Stimulated activated CD8-positive, alpha-beta memory T cell treated with anti-CD3 and anti-CD28 coated beads, Interleukin-15, amount 100 ng/mL, for 1 hour (primary cell): ENCODE results near the gene KCNE2.

Experiments used
- DNase-seq: peaks from one replicate; pipeline ENCODE4 v3.0.0-alpha.2; 2020; ENCODE audit warnings: low read depth

KCNE2 gene, protein sequence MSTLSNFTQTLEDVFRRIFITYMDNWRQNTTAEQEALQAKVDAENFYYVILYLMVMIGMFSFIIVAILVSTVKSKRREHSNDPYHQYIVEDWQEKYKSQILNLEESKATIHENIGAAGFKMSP

DNA sequence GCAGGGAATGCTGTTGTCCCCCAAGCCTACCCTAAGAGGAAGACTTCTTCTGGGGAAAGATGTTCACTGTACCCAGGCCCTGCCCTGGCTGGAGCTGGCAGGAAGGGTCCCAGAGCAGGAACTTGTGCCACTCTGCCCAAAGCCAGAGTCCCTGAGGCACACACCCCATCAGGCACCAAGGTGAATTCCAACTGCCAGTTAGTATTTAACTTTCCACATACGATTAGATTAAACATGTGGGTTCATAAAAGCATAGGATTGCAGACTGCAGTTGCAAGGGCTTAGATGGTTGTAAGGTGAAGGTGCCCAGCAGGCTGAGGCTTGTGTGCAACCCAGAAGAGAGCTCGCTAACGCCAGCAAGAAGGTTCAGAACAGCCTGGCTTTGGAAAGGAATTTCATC lies at the start of gene KCNE2:
TSS of gene KCNE2 (plus strand) at position 274 of the 400 bp plus-strand sequence. CDS start 6,473 bp downstream, outside the sequence.
- no peak for DNase-seq

DNA sequence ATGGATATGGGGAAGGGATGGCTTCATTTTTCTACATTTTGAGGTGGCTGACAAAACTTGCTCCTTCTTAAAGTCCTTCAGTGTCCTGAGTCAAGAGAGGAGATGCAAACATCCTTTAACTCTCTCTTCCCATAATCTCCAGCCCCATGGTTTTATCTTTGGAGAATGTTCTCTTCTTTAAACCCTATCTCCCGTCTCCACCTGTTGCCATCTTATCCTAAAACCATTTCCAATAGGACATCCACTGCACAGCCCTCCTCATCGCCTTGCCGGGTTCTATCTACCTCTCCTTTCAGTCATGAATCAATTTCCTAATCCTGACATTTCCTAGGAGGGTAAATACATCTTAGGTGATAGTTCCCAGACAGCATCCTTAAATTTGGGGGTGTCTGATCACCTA lies 44.2 kb upstream of the KCNE2 start:
- DNase-seq: no peak

DNA sequence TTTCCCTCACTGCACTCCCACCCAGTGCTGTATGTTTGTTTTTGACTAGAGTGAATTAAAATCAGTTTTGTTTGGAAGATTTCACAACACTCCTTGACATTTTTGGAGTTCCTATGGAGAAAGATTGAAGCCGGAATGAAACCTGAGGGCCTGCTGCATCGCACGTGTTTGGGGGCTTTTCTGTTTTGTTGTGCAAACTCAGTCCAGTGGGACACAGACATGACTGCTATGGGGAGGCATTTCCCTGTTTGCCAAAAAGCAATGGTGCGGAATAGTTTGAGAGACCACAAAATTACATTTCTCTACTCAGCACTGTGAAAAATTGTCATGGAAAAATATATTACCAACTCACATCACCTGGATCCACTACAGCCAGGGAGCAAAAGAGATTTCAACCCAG lies 43.8 kb upstream of the KCNE2 start:
- no peak for DNase-seq

DNA sequence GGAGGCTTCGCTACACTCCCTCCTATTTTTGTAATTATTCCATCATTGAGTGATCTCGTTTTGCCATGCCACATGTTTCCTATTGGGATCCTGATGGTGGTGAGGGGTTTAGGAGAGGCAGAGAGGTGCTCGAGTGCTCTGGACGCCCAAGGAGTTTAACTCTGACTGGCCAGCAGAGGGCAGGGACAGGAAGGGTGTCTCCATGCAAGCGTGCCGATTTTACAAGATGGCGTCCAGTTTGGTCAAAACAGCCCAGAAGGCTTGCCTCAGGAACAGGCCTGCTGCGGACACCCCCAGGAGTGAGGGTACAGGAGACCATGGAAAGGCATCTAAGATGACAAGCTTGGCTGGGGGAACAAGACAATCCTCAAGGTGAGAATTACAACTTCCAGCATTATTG lies 33.8 kb upstream of the KCNE2 start:
- DNase-seq: no peak

DNA sequence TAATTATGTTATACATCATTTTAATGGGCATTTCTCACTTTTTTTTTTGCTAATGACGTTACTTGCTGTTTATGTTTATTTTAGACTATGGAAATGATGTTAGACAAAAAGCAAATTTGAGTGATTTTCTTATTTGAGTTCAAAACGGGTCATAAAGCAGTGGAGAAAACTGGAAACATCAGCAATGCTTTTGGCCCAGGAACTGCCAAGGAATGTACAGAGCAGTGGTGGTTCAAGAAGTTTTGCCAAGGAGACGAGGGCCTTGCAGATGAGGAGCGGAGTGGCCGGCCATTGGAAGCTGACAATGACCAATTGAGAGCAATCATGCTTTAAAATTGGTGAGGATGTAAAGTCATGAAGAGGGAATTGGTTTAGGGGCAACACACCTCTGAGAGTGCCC lies 32.1 kb upstream of the KCNE2 start:
- no peak for DNase-seq

DNA sequence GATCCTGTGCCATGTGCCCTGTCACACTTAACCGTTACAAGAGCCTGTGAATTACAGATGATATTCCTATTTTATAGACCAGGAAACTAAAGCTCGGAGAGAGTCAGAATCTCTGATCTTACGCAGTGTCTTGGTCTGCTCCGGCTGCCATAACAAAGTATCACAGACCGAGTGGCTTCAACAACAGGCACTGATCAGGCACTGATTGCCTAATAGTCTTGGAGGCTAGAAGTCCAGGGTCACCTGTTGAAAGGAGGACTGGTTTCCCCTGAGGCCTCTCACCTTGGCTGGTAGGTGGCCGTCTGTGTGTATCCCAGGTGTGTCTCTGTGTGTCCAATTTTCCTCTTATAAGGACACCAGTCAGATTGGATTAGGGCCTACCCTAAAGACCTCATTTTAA lies 31.5 kb upstream of the KCNE2 start:
- no peak for DNase-seq

DNA sequence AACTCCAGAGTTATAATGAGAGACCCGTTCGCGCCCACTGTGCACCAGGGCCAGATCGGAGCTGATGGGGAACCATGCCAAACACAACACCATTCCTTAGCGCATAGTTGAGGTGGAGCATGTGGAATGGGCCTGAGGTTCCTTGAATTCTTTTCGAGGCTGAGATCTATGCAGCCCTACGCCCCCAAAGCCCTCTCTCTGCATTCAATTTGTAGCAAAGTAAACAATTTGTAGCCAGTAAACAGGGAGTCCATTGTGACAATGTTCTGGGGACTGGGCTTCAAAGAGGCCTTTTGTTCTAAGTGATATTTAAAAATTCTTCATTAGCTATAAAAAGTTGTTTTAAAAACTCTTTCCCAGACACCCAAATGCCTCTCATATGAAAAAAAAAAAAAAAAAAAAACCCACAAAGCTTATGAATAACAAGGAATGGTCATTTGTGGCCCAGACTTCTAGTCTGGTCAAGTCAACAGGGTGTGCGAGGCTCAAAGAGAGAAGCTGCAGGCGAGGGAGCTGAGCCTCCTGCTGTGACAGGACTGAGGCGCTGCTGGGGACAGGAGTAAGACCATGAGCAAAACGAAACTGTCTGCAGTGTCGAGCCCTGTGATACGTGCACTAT lies 30.6 kb upstream of the KCNE2 start:
- DNase-seq: no peak

DNA sequence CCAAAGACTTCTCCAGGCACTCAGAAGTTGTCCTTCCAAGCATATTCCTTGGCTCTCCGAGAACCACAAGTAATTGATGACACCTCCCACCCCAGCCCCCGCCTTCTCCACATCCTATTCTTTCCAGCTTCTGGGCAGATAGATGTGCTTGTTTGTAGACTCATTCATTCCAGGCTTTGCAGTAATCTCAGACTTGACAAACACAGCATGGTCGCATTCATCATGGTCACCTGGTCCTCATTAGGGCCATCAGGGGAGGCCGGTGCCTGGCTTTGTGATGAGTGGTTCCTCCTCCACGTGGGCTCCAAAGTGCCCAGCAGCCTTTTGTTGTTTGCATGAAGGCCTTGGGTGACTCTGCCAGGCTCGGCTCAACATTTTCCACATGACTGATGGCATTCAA lies 28.5 kb upstream of the KCNE2 start:
- no peak for DNase-seq

DNA sequence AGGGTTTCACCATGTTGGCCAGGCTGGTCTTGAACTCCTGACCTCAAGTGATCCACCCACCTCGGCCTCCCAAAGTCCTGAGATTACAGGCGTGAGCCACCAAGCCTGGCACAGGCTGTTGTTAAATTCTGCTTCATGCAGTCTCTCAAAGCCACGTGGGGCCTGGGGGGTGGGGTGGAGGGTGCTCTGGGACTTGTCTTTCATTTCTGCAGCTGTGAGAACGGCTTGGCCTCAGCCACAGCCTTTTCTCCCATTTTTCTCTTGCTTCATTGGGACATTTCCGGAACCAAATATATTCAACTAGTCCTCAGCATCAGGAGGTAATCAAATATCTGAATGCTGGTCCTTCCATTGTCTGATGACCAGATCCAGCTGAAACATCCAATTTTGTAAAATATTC lies 27.6 kb upstream of the KCNE2 start:
- DNase-seq: no peak

DNA sequence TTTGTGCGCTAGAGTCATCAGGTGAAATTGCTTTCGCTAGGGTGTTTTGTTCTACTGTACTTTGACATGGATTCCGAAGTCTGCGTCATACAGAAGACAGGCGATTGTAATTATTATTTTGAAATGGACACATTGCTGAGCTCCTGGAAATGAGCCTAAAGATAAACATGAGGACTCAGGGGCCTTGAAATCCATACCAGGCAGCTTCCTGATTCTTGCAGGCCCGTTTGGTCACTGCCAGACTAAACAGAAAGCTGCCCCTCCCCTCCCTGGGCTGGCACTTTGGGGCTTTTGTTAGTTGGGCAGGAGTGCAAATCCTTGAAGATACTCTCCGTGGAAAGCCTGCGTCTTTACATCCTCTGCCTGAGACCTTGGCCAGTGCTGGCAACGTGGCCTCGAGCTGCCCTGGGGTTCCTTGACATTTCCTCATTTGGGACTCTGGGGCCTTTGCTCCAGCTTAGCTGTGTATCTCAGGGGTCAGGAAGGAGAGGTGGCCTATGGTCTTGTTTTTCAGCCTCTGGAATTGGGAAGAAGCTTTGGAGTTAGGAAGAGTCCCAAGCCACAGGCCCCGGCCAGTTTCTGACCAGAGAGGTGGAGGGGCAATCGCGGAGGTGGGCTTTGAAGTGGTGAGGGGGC lies 26.9 kb upstream of the KCNE2 start:
- no peak for DNase-seq

DNA sequence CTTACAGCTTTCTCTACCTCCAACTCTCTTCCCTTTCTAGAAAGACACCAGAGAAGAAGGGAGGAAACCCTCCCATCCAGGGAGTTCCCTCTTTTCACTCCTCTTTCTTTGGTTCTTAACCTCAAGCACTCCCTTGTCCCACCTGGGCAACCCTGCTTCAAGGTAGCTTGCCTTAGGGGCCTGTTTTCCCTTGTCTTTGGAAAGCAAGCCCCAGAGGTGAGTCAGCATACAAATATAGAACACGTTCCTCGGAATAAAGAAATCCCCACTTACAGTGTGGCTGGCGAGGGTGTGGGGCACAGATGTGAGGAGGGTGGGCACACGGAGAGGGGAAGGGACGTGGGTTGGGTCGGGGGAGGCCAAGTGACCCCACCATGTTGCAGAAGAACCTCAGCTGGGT lies 26.1 kb upstream of the KCNE2 start:
- DNase-seq: no peak

DNA sequence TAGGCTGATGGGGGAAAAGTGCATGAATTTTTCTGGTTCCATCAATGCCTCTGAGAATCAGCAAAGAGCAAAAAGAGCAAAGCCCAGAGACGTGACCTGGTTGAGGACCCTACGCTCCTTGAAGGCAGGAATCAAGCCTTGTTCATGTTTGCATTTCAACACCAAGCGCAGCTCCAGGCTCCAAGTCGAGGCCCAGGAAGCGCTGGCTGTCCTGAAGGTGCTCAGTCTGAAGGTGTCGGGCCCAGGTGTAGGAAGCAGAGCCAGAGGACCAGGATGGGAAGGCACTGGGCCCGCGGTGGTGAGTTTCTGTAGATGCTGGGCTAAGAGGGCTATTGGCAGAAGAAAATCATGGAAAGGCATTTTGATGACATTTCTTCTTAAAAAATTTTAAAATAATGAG lies 25.6 kb upstream of the KCNE2 start:
- no peak for DNase-seq

DNA sequence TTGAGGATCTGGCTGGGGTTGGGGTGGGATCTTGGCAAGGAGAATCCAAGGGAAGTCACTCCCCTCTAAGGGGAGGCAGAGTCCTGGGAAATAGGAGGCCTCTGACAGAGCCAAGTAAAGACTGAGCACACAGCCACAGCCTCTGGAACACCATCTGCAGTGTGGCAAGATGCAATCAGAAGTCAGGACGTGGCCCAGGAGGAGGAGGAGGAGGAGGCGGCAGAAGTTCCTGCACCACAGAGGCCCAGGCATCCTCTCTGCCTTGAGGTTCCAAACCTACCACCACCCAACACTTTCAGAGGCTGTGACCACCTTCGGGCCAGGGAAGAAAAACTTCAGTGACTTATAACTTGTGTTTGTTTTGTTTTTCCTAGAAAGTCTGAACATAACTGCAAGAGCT lies 23.7 kb upstream of the KCNE2 start:
- DNase-seq: no peak

DNA sequence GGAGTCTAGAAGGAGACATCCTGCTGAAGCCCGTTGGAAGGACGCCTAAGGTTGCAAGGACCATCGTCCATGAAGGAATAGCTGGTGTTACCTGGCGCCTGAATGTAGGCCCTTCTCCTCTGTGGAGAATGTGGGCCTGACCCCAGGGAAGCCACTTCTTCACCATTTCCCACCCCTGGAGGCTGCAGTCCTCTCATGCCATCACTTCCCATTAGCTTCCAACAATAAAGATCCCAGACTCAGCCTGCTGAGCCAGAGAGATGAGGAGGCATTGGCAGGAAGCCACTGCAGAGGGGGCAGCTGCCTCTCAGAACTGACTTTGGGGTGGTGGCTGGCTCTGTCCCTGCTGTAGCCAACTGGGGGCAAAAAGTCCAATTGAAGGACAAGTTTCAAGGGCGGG lies 21.3 kb upstream of the KCNE2 start:
- no peak for DNase-seq

DNA sequence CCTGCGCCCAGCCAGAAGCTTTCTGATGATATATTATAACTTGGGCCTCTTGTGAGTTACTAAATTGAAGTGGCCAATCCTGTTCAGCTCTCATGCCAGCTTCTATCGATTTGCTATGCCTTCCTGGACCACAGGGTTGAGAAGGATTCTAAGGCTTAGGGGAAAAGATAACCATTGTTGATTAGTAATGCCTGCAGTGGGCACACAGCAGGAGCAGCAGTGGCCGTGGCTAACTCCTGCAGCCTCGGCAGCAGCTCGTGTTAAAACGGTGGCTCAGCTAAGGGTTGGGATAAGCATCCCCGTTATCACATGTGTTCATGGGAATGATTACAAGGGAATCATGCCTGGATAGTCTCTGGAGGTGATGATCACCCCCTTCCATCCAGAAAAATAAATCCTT lies 20.5 kb upstream of the KCNE2 start:
- DNase-seq: no peak

DNA sequence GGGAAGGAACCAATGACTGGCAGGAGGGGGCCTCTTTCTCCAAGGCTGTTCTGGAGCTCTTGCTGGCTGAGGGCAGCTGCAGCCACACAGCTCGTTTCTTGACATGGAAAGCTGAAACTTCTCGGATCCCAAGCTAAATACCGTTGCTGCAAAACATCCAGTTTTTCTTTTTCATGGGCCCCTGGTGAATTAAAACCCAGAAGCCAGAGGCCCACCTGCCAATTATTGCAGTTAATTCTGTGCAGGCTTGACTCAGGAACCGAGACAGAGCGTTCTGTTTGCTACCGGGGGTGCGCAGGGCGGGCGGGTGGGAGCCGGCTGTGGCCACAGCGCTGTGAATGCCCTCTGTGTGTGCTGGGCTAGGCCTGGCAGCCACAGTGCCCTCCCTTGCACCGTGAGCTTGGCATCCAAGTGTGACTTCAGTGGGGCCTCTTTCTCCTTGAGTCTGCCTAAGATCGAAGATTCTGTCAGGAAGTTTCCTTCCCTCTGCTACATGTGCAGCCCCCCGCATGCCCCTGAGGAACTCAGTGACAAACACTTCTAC lies 19.9 kb upstream of the KCNE2 start:
- no peak for DNase-seq

DNA sequence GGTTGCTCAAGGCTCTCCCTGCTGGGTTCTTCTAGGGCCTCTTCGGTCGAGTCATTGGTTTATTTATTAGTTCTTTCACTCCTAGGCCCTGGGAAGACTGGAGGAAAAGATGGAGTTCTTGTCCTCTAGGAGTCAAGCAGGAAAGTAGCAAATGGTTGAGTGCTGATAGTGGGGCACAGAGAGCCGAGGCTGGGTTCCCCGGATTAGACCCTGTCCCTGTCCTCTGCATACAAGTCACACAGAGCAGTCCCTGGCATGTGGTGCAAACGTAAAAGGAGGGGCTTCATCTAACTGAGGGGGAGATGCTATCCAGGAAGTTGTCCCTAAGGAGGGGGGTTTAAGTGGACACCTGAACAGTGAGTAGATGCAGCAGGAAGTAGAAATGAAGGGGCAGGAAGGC lies 19.2 kb upstream of the KCNE2 start:
- no peak for DNase-seq

DNA sequence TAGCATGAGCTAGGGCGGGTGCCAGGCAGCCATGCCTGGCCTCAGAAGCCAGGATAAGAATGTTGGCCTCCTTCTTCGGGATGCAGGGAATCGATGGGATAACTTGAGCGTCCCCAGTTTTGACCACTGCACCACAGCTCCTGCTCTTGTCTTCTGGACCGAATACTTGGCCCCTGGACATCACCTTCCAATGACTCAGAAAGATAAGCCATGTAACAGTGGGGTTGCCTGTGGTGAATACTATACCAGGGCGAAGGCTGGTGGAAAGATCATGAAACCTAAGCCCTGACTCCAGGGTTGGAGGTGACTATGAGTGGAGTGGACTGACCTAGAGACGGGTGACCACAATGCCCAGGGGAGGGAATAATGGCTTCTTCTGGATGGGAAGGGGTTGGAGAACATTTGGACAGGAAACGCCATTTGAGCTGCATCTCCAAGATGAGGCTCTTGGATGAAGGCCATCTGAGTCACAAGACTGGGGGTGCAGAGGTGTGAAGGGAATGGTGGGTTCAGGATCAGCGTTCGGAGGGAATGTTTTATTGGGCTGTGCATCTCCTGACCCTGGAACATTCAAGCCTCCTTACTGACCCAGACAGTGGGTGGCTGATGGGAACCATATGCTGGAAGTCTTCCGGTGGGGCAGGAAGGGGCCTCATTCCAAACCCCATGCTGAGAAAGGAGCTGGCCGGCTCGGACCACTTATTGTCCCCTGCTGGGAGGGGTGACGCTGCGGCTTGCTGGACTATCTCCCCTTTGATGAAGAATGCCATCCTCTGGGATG lies 18.5 kb upstream of the KCNE2 start:
- no peak for DNase-seq

DNA sequence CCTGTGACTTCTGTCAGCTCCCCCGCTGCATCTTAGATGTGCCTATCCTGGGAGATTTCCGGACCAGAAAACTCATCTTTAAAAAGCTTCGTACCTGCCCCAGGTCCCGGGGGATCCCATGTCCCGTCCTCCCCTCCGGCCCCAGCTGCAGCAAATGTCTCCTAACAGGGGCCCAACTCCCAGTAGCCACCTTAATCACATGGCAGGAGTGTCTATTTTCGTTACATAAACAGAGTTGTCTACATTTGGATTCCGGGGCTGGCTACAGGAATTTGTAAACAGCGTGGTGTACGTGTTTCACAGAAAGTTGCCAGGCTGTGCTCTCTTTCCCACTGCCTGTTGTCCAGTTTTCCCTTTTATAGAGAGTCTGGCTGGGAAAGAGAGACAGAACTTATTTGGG lies 17.9 kb upstream of the KCNE2 start:
- DNase-seq: no peak

DNA sequence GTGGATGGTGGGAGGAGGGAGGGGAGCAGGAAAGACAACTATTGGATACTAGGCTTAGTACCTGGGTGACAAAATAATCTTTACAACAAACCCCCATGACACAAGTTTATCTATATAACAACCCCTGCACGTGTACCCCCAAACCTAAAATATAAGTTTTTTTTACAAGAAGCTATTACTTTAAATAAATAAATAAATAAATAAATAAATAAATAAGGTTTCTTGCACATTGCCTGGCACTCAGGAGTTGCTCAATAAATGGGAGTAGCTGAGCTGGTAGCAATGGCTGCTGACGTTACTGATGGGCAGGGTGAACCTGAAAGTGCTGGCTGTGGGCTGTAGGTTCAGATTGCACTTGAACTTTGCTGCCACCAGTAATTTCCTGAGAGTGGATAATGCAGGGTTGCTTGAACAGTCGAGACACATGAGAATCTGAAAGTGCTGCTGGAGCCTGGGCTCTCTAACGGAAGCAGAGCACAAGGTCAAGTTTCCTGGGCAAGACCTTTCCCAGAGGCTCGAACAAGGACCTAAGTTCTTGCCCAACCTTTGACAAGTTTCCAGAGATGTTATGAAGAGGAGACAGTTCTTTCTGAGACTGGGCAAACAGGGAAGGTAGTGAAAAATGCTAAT lies 14.8 kb upstream of the KCNE2 start:
- DNase-seq: no peak

DNA sequence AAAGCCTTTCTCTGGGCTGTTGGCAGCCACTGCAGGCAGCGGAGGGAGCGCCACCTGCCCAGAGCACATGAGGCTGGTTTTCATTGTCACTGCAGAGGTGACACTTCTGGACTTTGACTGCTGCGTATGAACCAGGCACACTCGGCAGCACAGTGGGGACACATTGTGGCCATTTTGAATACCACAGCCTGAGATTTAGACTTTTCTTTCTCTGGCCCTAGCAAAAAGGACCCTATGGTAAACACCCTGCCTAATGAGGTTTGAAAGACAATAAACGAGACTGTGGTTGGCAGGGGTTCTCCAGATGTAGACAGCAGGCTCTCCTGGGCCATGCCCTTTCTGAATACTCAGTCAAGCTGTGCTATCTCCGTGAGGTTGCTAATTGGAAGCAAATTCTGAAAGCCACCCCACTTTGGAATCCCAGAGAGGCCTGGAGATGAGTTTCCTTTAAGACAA lies 12.0 kb upstream of the KCNE2 start:
- no peak for DNase-seq

DNA sequence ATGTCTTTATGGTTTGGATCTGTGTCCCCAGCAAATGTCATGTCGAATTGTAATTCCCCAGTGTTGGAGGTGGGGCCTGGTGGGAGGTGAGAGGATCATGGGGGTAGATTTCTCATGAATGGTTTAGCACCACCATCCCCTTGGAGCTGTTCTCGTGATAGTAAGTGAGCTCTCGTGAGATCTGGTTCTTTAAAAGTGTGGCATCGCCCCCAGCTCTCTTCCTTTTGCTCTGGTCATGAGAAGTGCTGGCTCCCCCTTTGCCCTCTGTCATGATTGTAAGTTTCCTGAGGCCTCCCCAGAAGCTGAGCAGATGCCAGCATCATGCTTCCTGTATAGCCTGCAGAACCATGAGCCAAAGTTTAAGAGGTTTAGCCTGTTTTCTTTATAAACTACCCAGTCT lies 11.2 kb upstream of the KCNE2 start:
- no peak for DNase-seq
